ENCODE data around the gene KRTAP5-4. TPM values are rescaled to one million over a fixed set of nuclear protein-coding genes. Genes with fewer than 3 reads are reported as not detected.

The KRTAP5-4 gene
- total and polyA plus RNA-seq, 2 donors (not counting 3 experiments of a cell fraction or from before 2014, with no cell fraction given) = not detected

DNA sequence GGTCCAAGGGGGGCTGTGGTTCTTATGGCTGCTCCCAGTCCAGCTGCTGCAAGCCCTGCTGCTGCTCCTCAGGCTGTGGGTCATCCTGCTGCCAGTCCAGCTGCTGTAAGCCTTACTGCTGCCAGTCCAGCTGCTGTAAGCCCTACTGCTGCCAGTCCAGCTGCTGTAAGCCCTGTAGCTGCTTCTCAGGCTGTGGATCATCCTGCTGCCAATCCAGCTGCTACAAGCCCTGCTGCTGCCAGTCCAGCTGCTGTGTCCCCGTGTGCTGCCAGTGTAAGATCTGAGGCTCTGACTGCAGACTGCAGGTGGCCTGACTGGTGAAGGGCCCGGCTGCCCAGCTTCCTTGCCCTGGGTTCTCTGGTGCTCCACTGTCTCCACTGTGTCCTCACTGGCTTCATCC lies 8.3 kb upstream of the KRTAP5-4 start:
- TF ChIP-seq POLR2A (IDR thresholded peaks at IDR 0.05; ENCODE audit: low read depth, low read length) (no peak), MYC (IDR thresholded peaks at IDR 0.05; ENCODE audit: low read depth, low read length) (no peak), POLR2AphosphoS5 (IDR thresholded peaks at IDR 0.05; ENCODE audit: insufficient read depth, low read depth, low read length) (no peak), EZH2 (IDR thresholded peaks at IDR 0.05; ENCODE audit: borderline replicate concordance, low read depth, low read length, severe bottlenecking) (no peak), CTCF (IDR thresholded peaks at IDR 0.05; ENCODE audit: extremely low read depth in 1 of 2, insufficient read depth in 1 of 2, low read depth in 1 of 2, low read length in 2 of 2) (no peak)
- TF ChIP-seq, protein P1, sequence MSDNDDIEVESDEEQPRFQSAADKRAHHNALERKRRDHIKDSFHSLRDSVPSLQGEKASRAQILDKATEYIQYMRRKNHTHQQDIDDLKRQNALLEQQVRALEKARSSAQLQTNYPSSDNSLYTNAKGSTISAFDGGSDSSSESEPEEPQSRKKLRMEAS (IDR thresholded peaks at IDR 0.05; ENCODE audit: insufficient read depth, insufficient read length) = no peak
- H3K9me3 ChIP-seq (replicated peaks; ENCODE audit: control insufficient read depth, insufficient read depth, low read length) = no peaks in the 10 kb centered on the region
- H3K27ac ChIP-seq (ENCODE audit: insufficient read depth, low read depth, low read length) = no peak overlapping the region
- no peak for FAIRE-seq
- H3K27me3 ChIP-seq (ENCODE audit: control insufficient read depth in 2 of 2, insufficient read depth in 2 of 2, low read length in 2 of 2) = peaks cover 0 to 8% of the 10 kb centered on the region in 2 experiments
- intact Hi-C loops (cut with micrococcal nuclease) = no loop called here
- no peaks in the 10 kb centered on the region for H4K20me1 ChIP-seq (replicated peaks; ENCODE audit: control insufficient read depth, extremely low read depth, insufficient read depth, low read length)
- no peak for DNase-seq (ENCODE audit: low read depth, low spot score)
- no peak overlapping the region for H2AFZ ChIP-seq (ENCODE audit: low read depth, low read length)
- dilution Hi-C loops (cut with MboI; ENCODE audit: extremely low pct_ligation_motif_present, low sequenced_read_pairs) = no loop called here
- H3K9me1 ChIP-seq (replicated peaks; ENCODE audit: control insufficient read depth, extremely low read depth, insufficient read depth, low read length) = no peaks in the 10 kb centered on the region
- H3K4me3 ChIP-seq (replicated peaks in 1 of 3; ENCODE audit: insufficient read depth in 1 of 3, low read depth in 1 of 3, low read length in 3 of 3) = no peak overlapping the region
- H3K4me1 ChIP-seq (ENCODE audit: control insufficient read depth, extremely low read depth, insufficient read depth, low read length) = no peaks in the 10 kb centered on the region
- H3K4me2 ChIP-seq (ENCODE audit: insufficient read depth, low read length) = no peak overlapping the region
- POLR2A ChIA-PET = no interaction called here
- BruUV-seq (replicated peaks) = no TSS peak
- CTCF ChIA-PET = interaction anchor here (1.6 to 4.3 kb wide), 6 partner anchors 9 to 83 kb away, joined by 3 to 25 read pairs (median 18); no protein-coding TSS in a partner anchor
- no peaks in the 10 kb centered on the region for H3K79me2 ChIP-seq (ENCODE audit: control insufficient read depth, insufficient read depth, low read length)
- no peaks in the 10 kb centered on the region for H3K36me3 ChIP-seq (ENCODE audit: control insufficient read depth in 2 of 2, extremely low read depth in 1 of 2, insufficient read depth in 2 of 2, low read length in 2 of 2)
- no peak overlapping the region for H3K9ac ChIP-seq (replicated peaks; ENCODE audit: extremely low read depth, insufficient read depth, low read length)

Measured in endothelial cell of umbilical vein (primary cell).